IPS-11a (cell line): ENCODE results near the gene DOK7.

Experiments used
- H3K4me3 ChIP-seq: one replicate; pipeline ENCODE4 v1.5.1; 2013; ENCODE audit warnings: low read depth, low read length, control low read depth

DOK7 gene

GRCh38 chr4:3518941-3519340 is 55.8 kb downstream of the DOK7 start:
- no peak overlapping the region for H3K4me3 ChIP-seq

GRCh38 chr4:3519468-3520264 is 56.6 kb downstream of the DOK7 start:
- H3K4me3 ChIP-seq, result no peak overlapping the region

GRCh38 chr4:3520276-3520675 is 57.2 kb downstream of the DOK7 start:
- H3K4me3 ChIP-seq, result no peak overlapping the region

- H3K4me3 ChIP-seq, result no peak overlapping the region
Measured at GRCh38 chr4:3520796-3521600, 57.9 kb downstream of the DOK7 start.

GRCh38 chr4:3521621-3522325 is 58.7 kb downstream of the DOK7 start:
- no peak overlapping the region for H3K4me3 ChIP-seq

- H3K4me3 ChIP-seq, result no peak overlapping the region
Measured at GRCh38 chr4:3522326-3522640, 59.2 kb downstream of the DOK7 start.

GRCh38 chr4:3522651-3523050 is 59.5 kb downstream of the DOK7 start:
- no peak overlapping the region for H3K4me3 ChIP-seq

- no peak overlapping the region for H3K4me3 ChIP-seq
Measured at GRCh38 chr4:3523146-3523627, 60.1 kb downstream of the DOK7 start.

GRCh38 chr4:3523628-3524221 is 60.6 kb downstream of the DOK7 start:
- no peak overlapping the region for H3K4me3 ChIP-seq

- H3K4me3 ChIP-seq, result no peak overlapping the region
Measured at GRCh38 chr4:3524349-3524748, 61.2 kb downstream of the DOK7 start.

GRCh38 chr4:3524920-3525319 is 61.8 kb downstream of the DOK7 start:
- no peak overlapping the region for H3K4me3 ChIP-seq

- H3K4me3 ChIP-seq, result no peak overlapping the region
Measured at GRCh38 chr4:3525532-3526430, 62.7 kb downstream of the DOK7 start.

GRCh38 chr4:3526456-3526855 is 63.4 kb downstream of the DOK7 start:
- H3K4me3 ChIP-seq, result no peak overlapping the region

GRCh38 chr4:3527101-3527913 is 64.2 kb downstream of the DOK7 start:
- H3K4me3 ChIP-seq, result no peak overlapping the region

- no peak overlapping the region for H3K4me3 ChIP-seq
Measured at GRCh38 chr4:3527914-3528876, 65.1 kb downstream of the DOK7 start.

GRCh38 chr4:3529363-3529762 is 66.3 kb downstream of the DOK7 start:
- H3K4me3 ChIP-seq, result no peak overlapping the region

- H3K4me3 ChIP-seq, result no peak overlapping the region
Measured at GRCh38 chr4:3530051-3530450, 66.9 kb downstream of the DOK7 start.

GRCh38 chr4:3530663-3531254 is 67.7 kb downstream of the DOK7 start:
- no peak overlapping the region for H3K4me3 ChIP-seq
